Measurements from ENCODE around the gene GCN1. TPM values are rescaled to one million over a fixed set of nuclear protein-coding genes. Genes with fewer than 3 reads are reported as not detected.

The GCN1 gene
- total RNA-seq, 2 experiments from 2014 or later = 130 to 137 TPM

DNA sequence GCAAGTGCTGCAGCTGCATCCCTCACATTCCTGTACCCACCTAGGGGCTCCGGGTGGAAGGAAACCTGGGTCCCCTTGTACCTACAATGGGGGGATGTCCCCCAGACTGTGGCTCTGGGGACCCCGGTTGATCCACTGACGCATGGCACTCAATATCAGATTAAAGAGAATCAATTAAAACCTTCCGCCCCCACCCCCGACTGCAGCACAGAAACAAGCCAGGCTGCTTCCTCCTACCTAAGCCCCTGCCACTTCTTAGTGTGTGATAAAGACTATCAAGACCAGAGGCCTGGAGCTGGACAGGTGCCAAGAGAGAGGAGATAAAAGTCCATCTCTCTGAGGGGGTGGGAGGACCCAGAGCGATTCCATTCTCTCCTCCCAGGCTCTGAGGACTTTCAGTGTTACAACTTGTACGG is 34.6 kb upstream of the GCN1 start:
- H3K27me3 Mint-ChIP-seq = no peaks in the 10 kb centered on the region
- no peak for TF ChIP-seq CTCF (IDR thresholded peaks at IDR 0.05)
- H3K27ac Mint-ChIP-seq = peak overlapping the region; percentile 41
- ATAC-seq (no peak), DNase-seq (peak; percentile 24)
- H3K4me3 Mint-ChIP-seq = no peak overlapping the region
- ChIA-PET POLR2A (interaction anchor here (1.1 to 15.4 kb wide), 10 partner anchors 9 to 62 kb away, joined by 4 to 394 read pairs (median 17); partner anchors contain the start of genes PXN, RNU4-1, RNU4-2 and RPLP0), CTCF (interaction anchor here (1.2 to 10.3 kb wide), 21 partner anchors 9 to 211 kb away, joined by 3 to 749 read pairs (median 10); partner anchors contain the start of genes PXN, RNU4-1, RNU4-2 and RPLP0)
- peaks cover 80% of the 10 kb centered on the region for H3K4me1 Mint-ChIP-seq (ENCODE audit: low read depth)
- H3K9me3 Mint-ChIP-seq = no peaks in the 10 kb centered on the region
- intact Hi-C loops (cut with micrococcal nuclease) = no loop called here
- H3K36me3 Mint-ChIP-seq (ENCODE audit: low read depth) = no peaks in the 10 kb centered on the region

- peak; percentile 83 for TF ChIP-seq CTCF (IDR thresholded peaks at IDR 0.05)
- POLR2A ChIA-PET = interaction anchor here (1.0 to 15.4 kb wide), 11 partner anchors 9 to 63 kb away, joined by 3 to 394 read pairs (median 5); partner anchors contain the start of genes PXN, RNU4-1, RNU4-2 and RPLP0
- Mint-ChIP-seq H3K4me3 (peak overlapping the region; percentile 0), H3K27me3 (no peaks in the 10 kb centered on the region), H3K4me1 (ENCODE audit: low read depth) (peaks cover 77% of the 10 kb centered on the region), H3K9me3 (no peaks in the 10 kb centered on the region), H3K36me3 (ENCODE audit: low read depth) (no peaks in the 10 kb centered on the region), H3K27ac (peak overlapping the region; percentile 36)
- ATAC-seq = peak; percentile 72
- intact Hi-C loops (cut with micrococcal nuclease) = no loop called here
- CTCF ChIA-PET = interaction anchor here (0.5 to 10.3 kb wide), 37 partner anchors 9 to 295 kb away, joined by 3 to 749 read pairs (median 4); partner anchors contain the start of genes PXN, RNU4-1, RNU4-2 and RPLP0
- peak; percentile 92 for DNase-seq
Measured at GRCh38 chr12:120228291-120229070, 34.0 kb upstream of the GCN1 start.

GRCh38 chr12:120228041-120228290 is 33.5 kb upstream of the GCN1 start:
- ATAC-seq (no peak), DNase-seq (no peak)
- ChIA-PET POLR2A (interaction anchor here (1.0 to 15.4 kb wide), 11 partner anchors 9 to 63 kb away, joined by 3 to 394 read pairs (median 5); partner anchors contain the start of genes PXN, RNU4-1, RNU4-2 and RPLP0), CTCF (interaction anchor here (0.5 to 10.3 kb wide), 37 partner anchors 10 to 296 kb away, joined by 3 to 749 read pairs (median 4); partner anchors contain the start of genes PXN, RNU4-1, RNU4-2 and RPLP0)
- Mint-ChIP-seq H3K36me3 (ENCODE audit: low read depth) (peaks cover 2% of the 10 kb centered on the region), H3K4me1 (ENCODE audit: low read depth) (peaks cover 75% of the 10 kb centered on the region), H3K4me3 (no peak overlapping the region), H3K9me3 (no peaks in the 10 kb centered on the region), H3K27me3 (no peaks in the 10 kb centered on the region), H3K27ac (no peak overlapping the region)
- intact Hi-C loops (cut with micrococcal nuclease) = no loop called here
- no peak for TF ChIP-seq CTCF (IDR thresholded peaks at IDR 0.05)

DNA sequence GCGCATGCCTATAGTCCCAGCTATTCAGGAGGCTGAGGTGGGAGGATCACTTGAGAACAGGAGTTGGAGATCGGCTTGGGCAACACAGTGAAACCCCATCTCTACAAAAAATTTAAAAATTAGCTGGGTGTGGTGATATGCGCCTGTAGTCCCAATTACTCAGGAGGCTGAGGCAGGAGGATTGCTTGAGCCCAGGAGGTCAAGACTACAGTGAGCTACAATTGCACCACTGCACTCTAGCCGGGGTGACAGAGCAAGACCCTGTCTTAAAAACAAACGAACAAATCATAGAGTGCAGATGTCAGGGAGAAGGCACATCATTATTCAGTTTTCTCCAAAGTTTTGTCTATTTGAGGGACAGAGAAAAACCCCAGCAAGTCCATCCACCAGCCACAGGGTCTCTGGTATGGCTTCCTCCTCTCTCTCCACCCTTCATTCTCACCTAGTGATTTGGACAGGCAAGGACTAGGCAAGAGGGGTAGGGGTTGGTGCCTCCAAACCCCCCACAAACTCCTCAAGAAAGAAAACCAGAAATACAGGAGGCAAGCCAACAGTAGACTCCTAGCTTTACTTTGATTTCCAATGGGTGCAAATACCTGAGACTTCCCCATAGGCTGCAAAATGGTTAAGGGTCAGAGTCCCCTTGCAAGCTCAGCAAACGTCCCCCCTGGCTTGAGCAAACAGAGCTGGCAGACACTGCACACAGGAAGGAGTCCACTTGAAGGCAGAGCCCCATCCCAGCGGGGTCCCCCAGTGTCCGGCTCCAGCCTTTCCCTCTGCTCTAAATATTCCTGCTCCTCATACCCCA is 32.9 kb upstream of the GCN1 start:
- Mint-ChIP-seq H3K9me3 (no peaks in the 10 kb centered on the region), H3K4me1 (ENCODE audit: low read depth) (peaks cover 69% of the 10 kb centered on the region), H3K27me3 (no peaks in the 10 kb centered on the region), H3K36me3 (ENCODE audit: low read depth) (peaks cover 2% of the 10 kb centered on the region), H3K4me3 (no peak overlapping the region), H3K27ac (no peak overlapping the region)
- ATAC-seq = no peak
- ChIA-PET CTCF (interaction anchor here (0.5 to 10.3 kb wide), 39 partner anchors 10 to 296 kb away, joined by 3 to 749 read pairs (median 5); partner anchors contain the start of genes PXN, RNU4-1, RNU4-2 and RPLP0), POLR2A (interaction anchor here (0.9 to 15.4 kb wide), 12 partner anchors 9 to 64 kb away, joined by 3 to 394 read pairs (median 4); partner anchors contain the start of genes PXN, RNU4-1, RNU4-2 and RPLP0)
- no peak for DNase-seq
- intact Hi-C loops (cut with micrococcal nuclease) = no loop called here
- TF ChIP-seq CTCF (IDR thresholded peaks at IDR 0.05) = no peak
